WERI-Rb-1 (cell line): ENCODE measurements around the gene OIP5.
"Not testable (repeated sequence)": the region's sequence is repeated elsewhere in the genome, so short reads cannot be mapped to it uniquely, and the experiment has no call there.

Experiments used
- DNase-seq: peaks from one replicate; pipeline ENCODE4 v3.0.0-alpha.2; 2020
- H3K27ac ChIP-seq: fragments of 250-450 bp; sonication (Bioruptor Pico); 2 replicates; pipeline ENCODE4 v1.5.1; 2020; ENCODE audit warnings: mild to moderate bottlenecking, moderate library complexity
- H3K27me3 ChIP-seq: fragments of 250-450 bp; sonication (Bioruptor Pico); 2 replicates; pipeline ENCODE4 v1.5.1; 2021; ENCODE audit warnings: mild to moderate bottlenecking, low read depth, moderate library complexity; ENCODE audit not compliant: insufficient read depth, severe bottlenecking
- H3K36me3 ChIP-seq: fragments of 250-450 bp; sonication (Bioruptor Pico); 2 replicates; pipeline ENCODE4 v1.5.1; 2020; ENCODE audit warnings: mild to moderate bottlenecking, moderate library complexity
- H3K4me3 ChIP-seq: 2 replicates; pipeline ENCODE4 v1.5.1; 2011; ENCODE audit warnings: low read depth, mild to moderate bottlenecking, control low read depth, low read length
- H3K9me3 ChIP-seq: fragments of 250-450 bp; sonication (Bioruptor Pico); 2 replicates; pipeline ENCODE4 v1.5.1; 2021; ENCODE audit warnings: mild to moderate bottlenecking, moderate library complexity; ENCODE audit not compliant: severe bottlenecking
- TF ChIP-seq, protein P1 (sequence below): IDR thresholded peaks from 2 replicates; pipeline ENCODE4 v1.5.1; 2011; ENCODE audit warnings: low read depth, mild to moderate bottlenecking, control low read depth, inconsistent platforms, low read length

OIP5 gene

DNA sequence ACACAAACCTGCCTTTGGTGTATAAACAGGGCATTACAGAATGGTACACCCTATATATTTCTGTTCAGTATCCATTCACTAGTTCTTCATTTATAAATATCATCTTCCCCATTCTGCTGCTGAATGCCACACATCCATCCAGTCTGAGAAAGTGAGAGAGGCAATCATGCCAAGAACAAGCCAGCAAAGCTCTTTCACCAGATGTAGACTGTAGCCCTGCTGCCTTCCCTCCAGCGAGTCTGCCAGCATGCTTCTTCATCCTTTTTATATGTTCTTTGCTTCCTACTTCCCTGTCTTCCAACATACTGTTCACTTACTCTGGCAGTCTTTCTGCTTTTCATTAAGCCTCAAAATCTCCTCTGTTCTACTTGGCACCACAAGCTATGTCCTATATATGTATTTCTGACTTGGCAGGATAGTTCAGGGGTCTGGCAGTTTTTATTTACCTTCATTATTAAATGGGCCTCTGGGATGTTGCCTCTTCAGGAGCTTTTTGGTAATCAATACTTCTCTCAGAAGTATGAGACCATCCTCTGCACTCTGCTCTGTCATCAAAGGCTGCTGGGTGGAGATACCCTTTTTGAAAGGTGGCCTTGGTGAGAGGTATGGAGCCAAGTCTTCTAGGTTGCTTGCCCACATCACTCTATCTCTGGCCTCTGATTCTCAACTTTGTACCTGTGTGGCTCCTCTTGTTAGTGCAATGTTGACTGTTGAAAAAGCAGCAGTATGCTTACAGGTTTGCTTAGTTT is 52.7 kb downstream of the OIP5 start:
- no peaks in the 10 kb centered on the region for H3K27me3 ChIP-seq
- TF ChIP-seq, protein P1, sequence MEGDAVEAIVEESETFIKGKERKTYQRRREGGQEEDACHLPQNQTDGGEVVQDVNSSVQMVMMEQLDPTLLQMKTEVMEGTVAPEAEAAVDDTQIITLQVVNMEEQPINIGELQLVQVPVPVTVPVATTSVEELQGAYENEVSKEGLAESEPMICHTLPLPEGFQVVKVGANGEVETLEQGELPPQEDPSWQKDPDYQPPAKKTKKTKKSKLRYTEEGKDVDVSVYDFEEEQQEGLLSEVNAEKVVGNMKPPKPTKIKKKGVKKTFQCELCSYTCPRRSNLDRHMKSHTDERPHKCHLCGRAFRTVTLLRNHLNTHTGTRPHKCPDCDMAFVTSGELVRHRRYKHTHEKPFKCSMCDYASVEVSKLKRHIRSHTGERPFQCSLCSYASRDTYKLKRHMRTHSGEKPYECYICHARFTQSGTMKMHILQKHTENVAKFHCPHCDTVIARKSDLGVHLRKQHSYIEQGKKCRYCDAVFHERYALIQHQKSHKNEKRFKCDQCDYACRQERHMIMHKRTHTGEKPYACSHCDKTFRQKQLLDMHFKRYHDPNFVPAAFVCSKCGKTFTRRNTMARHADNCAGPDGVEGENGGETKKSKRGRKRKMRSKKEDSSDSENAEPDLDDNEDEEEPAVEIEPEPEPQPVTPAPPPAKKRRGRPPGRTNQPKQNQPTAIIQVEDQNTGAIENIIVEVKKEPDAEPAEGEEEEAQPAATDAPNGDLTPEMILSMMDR: no peak
- no peak overlapping the region for H3K4me3 ChIP-seq
- no peak for DNase-seq
- no peaks in the 10 kb centered on the region for H3K9me3 ChIP-seq
- no peak overlapping the region for H3K27ac ChIP-seq
- H3K36me3 ChIP-seq: peaks cover 18% of the 10 kb centered on the region

DNA sequence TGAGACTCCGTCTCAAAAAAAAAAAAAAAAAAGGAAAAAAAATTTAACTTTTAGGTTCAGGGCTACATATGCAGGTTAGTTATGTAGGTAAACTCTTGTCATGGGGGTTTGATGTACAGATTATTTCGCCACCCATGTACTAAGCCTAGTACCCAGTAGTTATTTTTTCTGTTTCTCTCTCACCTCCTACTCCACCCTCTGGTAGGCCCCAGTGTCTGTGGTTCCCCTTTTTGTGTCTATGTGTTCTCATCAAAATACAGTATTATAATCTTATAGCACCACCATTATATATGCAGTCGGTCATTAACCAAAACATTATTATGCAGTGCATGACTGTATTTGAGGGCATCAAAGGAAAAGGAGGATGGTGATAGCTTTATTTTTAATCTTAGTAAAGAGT is 54.1 kb downstream of the OIP5 start:
- H3K36me3 ChIP-seq: peaks cover 21% of the 10 kb centered on the region
- no peaks in the 10 kb centered on the region for H3K9me3 ChIP-seq
- no peak overlapping the region for H3K27ac ChIP-seq
- no peaks in the 10 kb centered on the region for H3K27me3 ChIP-seq
- no peak for DNase-seq
- H3K4me3 ChIP-seq: no peak overlapping the region
- TF ChIP-seq, protein P1: no peak

DNA sequence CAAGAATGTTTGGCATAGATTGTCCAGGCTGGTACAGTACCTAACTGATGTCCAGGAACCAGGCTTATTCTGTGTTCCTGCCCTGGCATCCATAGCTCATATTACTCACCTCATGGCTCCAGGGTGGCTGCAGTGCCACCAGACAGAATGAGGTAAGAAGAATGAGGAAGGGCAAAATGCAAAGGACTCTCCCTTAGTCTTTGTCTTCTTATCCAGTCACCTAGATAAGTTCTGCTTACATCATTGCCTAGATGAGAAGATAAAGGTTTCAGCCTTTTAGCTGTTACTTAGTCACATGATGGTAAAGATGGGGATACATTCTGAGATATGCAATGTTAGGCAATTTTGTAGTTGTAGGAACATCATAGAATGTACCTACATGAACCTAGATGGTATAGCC is 55.6 kb downstream of the OIP5 start:
- Histone ChIP-seq H3K9me3 (no peaks in the 10 kb centered on the region), H3K27ac (no peak overlapping the region), H3K4me3 (no peak overlapping the region), H3K36me3 (peaks cover 29% of the 10 kb centered on the region), H3K27me3 (no peaks in the 10 kb centered on the region)
- TF ChIP-seq, protein P1: no peak
- DNase-seq: no peak

DNA sequence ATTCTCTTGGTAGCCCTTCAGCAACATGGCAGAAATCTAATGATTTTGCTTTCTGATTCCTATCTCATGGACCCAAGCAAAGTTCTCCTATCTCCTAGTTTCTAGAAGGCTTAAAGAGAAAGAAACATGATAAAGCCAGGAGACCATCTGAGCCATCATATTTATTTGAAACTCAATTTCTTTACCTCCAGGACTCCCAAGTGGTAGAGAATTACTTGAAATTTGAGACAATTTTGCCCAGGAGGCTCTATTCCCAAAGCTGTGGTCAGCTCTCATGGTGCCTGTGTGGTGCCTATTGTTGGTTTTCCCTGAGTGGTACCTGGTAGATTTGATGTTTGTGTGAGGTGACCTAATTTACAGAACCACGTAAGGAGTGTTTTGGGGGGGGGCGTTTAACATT is 62.5 kb downstream of the OIP5 start:
- H3K36me3 ChIP-seq: peaks cover 17% of the 10 kb centered on the region; the same call in 1 of the 2 replicates
- no peaks in the 10 kb centered on the region for H3K27me3 ChIP-seq
- H3K27ac ChIP-seq: no peak overlapping the region
- TF ChIP-seq, protein P1: no peak
- H3K4me3 ChIP-seq: no peak overlapping the region
- no peak for DNase-seq
- no peaks in the 10 kb centered on the region for H3K9me3 ChIP-seq

DNA sequence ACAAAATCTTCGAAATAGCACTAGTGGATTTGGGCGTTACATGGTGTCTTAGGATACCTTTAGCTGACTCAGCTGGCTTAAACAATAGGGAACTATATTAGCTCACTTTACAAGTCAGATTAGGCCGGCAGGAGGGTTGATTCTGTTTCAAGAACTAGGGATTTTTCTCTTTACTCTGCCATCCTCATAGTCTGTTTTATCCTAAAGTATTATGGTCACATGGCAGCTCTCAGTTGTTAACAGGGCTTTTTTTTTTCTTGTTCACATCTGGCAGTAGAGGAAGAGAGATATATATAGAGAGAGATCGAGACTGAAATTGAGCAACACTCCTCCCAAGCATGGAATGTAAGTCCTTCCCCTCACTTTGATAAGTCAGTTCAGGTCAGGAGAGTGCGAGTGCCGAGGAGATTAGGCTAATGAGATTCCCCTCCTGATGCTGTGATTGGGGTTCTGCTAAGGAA is 68.5 kb downstream of the OIP5 start:
- DNase-seq: peak; percentile 41
- H3K4me3 ChIP-seq: no peak overlapping the region
- H3K27ac ChIP-seq: no peak overlapping the region
- H3K27me3 ChIP-seq: no peaks in the 10 kb centered on the region
- H3K36me3 ChIP-seq: peaks cover 16% of the 10 kb centered on the region
- no peaks in the 10 kb centered on the region for H3K9me3 ChIP-seq
- TF ChIP-seq, protein P1: no peak

- TF ChIP-seq, protein P1: no peak
- Histone ChIP-seq H3K27me3 (no peaks in the 10 kb centered on the region), H3K4me3 (no peak overlapping the region), H3K9me3 (no peaks in the 10 kb centered on the region), H3K36me3 (peaks cover 22% of the 10 kb centered on the region), H3K27ac (no peak overlapping the region)
- DNase-seq: no peak
Observed at GRCh38 chr15:41262571-41262970, 69.8 kb downstream of the OIP5 start.

- not testable (repeated sequence) for DNase-seq, H3K27me3 ChIP-seq, H3K9me3 ChIP-seq, H3K4me3 ChIP-seq, H3K27ac ChIP-seq
- peaks cover 23% of the 10 kb centered on the region for H3K36me3 ChIP-seq
Observed at GRCh38 chr15:41260924-41261323, 71.5 kb downstream of the OIP5 start.
